Progenitor cell of endocrine pancreas (in vitro differentiated cells): ENCODE measurements around the gene NCEH1. TPM values are rescaled to one million over a fixed set of nuclear protein-coding genes. Genes with fewer than 3 reads are reported as not detected.

ENCODE experiments used
- DNase-seq: peaks from one replicate; pipeline ENCODE4 v3.0.0; 2021; ENCODE audit warnings: low spot score; ENCODE audit not compliant: unreplicated experiment
- H3K27ac Mint-ChIP-seq: 2 replicates; pipeline ENCODE4 v1.8.0; 2021; ENCODE audit warnings: mild to moderate bottlenecking, moderate library complexity, mixed read lengths
- H3K27me3 Mint-ChIP-seq: 2 replicates; pipeline ENCODE4 v1.8.0; 2021; ENCODE audit warnings: mixed read lengths
- H3K36me3 Mint-ChIP-seq: 2 replicates; pipeline ENCODE4 v1.8.0; 2022; ENCODE audit warnings: mixed read lengths; ENCODE audit not compliant: insufficient read depth
- H3K4me1 Mint-ChIP-seq: 2 replicates; pipeline ENCODE4 v1.8.0; 2021; ENCODE audit warnings: low read depth, mixed read lengths
- H3K4me3 Mint-ChIP-seq: 2 replicates; pipeline ENCODE4 v1.8.0; 2021; ENCODE audit warnings: low read depth, mild to moderate bottlenecking, moderate library complexity, mixed read lengths
- H3K9me3 Mint-ChIP-seq: 2 replicates; pipeline ENCODE4 v1.8.0; 2021; ENCODE audit warnings: low read depth, mixed read lengths
- total RNA-seq: library from RNA; stranded (reverse); gene quantifications from 2 replicates; pipeline ENCODE4 v1.2.1, GENCODE V29; 2021
- TF ChIP-seq, protein P1 (sequence below): fragments of 200-600 bp; sonication (generic); IDR thresholded peaks from one replicate; pipeline ENCODE4 v1.5.0; 2021; ENCODE audit warnings: antibody characterized with exemption, mild to moderate bottlenecking; ENCODE audit not compliant: unreplicated experiment

Gene NCEH1
- total RNA-seq, 1 donor from 2014 or later, result 2.5 TPM

DNA sequence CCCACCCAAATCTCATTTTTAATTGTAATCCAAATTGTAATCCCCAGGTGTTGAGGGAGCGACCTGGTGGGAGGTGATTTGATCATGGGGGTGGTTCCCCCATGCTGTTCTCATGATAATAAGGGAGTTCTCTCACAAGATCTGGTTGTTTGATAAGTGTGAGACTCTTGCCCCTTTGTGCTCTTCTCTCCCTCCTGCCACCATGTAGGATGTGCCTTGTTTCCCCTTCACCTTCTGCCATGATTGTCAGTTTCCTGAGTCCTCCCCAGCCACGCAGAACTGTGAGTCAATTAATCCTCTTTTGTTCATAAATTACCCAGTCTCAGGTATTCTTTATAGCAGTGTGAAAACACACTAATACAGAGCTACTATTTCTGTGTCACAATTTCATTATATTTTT is 88.7 kb downstream of the NCEH1 start:
- no peak overlapping the region for H3K4me3 Mint-ChIP-seq
- DNase-seq, result no peak
- TF ChIP-seq, protein P1, sequence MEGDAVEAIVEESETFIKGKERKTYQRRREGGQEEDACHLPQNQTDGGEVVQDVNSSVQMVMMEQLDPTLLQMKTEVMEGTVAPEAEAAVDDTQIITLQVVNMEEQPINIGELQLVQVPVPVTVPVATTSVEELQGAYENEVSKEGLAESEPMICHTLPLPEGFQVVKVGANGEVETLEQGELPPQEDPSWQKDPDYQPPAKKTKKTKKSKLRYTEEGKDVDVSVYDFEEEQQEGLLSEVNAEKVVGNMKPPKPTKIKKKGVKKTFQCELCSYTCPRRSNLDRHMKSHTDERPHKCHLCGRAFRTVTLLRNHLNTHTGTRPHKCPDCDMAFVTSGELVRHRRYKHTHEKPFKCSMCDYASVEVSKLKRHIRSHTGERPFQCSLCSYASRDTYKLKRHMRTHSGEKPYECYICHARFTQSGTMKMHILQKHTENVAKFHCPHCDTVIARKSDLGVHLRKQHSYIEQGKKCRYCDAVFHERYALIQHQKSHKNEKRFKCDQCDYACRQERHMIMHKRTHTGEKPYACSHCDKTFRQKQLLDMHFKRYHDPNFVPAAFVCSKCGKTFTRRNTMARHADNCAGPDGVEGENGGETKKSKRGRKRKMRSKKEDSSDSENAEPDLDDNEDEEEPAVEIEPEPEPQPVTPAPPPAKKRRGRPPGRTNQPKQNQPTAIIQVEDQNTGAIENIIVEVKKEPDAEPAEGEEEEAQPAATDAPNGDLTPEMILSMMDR, result no peak
- H3K9me3 Mint-ChIP-seq, result no peaks in the 10 kb centered on the region
- H3K4me1 Mint-ChIP-seq, result no peaks in the 10 kb centered on the region
- H3K36me3 Mint-ChIP-seq, result no peaks in the 10 kb centered on the region
- no peak overlapping the region for H3K27ac Mint-ChIP-seq
- H3K27me3 Mint-ChIP-seq, result no peaks in the 10 kb centered on the region

DNA sequence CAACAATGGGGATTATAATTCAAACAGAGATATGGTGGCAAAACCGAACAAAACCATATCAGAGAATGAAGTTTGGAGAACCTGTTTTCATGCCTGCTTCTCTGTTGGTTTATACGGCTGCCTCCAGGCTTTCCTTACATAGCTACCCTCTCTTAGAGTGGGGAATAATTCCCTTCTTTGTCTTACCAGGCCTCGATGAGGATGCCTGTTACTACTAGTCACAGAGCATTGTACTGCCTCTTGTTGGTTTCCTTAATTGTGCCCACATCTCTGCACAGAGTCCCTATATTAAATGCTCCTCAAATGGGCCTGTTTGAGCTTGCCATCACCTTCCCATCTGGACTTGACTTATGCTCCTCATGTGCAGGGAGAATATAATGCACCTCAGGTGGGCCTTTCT is 92.9 kb downstream of the NCEH1 start:
- no peak overlapping the region for H3K4me3 Mint-ChIP-seq

DNA sequence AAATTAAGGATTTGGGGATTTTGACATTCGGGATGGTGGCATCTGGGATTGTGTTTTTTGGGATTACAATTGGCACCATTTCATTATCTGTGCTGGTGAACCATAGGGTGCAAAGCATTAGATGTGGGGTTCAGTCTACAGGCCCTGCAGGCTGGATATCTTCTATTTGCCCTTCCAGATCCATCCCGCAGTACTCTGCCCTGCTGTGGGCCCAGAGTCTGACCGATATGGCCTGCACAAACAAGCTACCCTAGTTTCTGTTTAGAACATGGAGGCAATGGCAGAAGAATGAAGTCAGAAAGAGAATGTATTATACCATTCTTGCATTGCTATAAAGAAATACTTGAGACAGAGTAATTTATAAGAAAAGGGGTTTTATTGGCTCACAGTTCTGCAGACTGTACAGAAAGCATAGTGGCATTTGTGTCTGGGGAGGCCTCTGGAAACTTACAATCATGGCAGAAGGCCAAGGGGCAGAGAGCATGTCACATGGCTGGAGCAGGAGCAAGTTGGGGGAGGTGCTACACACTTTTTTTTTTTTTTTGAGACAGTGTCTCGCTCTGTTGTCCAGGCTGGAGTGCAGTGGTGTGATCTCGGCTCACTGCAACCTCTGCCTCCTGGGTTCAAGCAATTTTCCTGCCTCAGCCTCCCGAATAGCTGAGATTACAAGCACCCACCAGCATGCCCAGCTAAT is 93.7 kb downstream of the NCEH1 start:
- Mint-ChIP-seq H3K4me1 (no peaks in the 10 kb centered on the region), H3K27ac (no peak overlapping the region), H3K4me3 (no peak overlapping the region), H3K27me3 (no peaks in the 10 kb centered on the region), H3K9me3 (no peaks in the 10 kb centered on the region), H3K36me3 (no peaks in the 10 kb centered on the region)
- no peak for DNase-seq
- TF ChIP-seq, protein P1, result no peak

More for the DNA sequence above, 92.9 kb downstream of the NCEH1 start:
- no peaks in the 10 kb centered on the region for H3K36me3 Mint-ChIP-seq
- H3K4me1 Mint-ChIP-seq, result no peaks in the 10 kb centered on the region
- TF ChIP-seq, protein P1, result no peak
- H3K27me3 Mint-ChIP-seq, result no peaks in the 10 kb centered on the region
- H3K9me3 Mint-ChIP-seq, result no peaks in the 10 kb centered on the region
- no peak for DNase-seq
- no peak overlapping the region for H3K27ac Mint-ChIP-seq

DNA sequence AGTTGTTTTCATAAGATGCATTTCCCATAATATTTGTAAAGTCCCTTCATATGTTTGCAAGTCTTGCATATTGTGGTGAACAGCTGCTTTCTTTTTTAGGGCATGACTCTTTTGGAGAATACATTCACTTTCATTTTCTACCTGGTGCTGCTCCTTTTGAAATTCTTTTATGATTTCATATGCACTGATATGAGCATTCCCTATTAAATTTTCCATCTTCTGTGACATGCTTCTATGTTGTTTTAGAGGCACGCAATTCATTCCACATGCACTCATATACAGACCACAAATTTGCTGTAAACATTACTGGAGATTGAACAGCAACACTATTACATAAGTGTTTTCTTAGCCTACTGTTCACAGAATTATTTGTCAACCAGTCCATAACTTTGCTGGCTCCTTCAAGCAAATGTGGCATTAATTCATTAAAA is 94.8 kb downstream of the NCEH1 start:
- H3K27me3 Mint-ChIP-seq, result no peaks in the 10 kb centered on the region
- DNase-seq, result no peak
- no peak overlapping the region for H3K4me3 Mint-ChIP-seq
- H3K27ac Mint-ChIP-seq, result no peak overlapping the region
- no peaks in the 10 kb centered on the region for H3K4me1 Mint-ChIP-seq
- peaks cover under 1% of the 10 kb centered on the region for H3K9me3 Mint-ChIP-seq
- H3K36me3 Mint-ChIP-seq, result no peaks in the 10 kb centered on the region
- TF ChIP-seq, protein P1, result no peak

DNA sequence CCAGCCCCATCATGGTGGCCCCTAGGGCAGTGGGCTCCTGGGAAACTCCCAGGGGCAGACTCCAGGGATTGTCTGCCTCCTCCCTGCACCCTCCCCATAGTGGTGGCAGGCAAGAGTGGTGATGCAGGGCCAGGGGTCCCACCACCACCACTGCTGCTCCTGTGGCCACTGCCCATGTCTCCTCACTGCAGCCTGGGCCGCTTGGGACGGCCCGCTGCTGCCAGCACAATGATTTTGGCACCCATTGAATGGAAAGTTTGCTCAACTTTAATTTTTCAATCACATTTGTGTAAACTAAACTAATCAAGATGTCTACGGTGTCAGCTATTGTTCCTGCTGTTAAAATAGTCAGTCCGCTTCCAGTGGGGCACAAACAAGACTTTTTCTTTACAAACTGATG is 95.6 kb downstream of the NCEH1 start:
- H3K9me3 Mint-ChIP-seq, result peaks cover 7% of the 10 kb centered on the region
- H3K36me3 Mint-ChIP-seq, result no peaks in the 10 kb centered on the region
- TF ChIP-seq, protein P1, result no peak
- no peak overlapping the region for H3K27ac Mint-ChIP-seq
- H3K27me3 Mint-ChIP-seq, result no peaks in the 10 kb centered on the region
- no peaks in the 10 kb centered on the region for H3K4me1 Mint-ChIP-seq
- no peak for DNase-seq
- no peak overlapping the region for H3K4me3 Mint-ChIP-seq
